Measurements from ENCODE around the gene SPAG8.

SPAG8 gene

DNA sequence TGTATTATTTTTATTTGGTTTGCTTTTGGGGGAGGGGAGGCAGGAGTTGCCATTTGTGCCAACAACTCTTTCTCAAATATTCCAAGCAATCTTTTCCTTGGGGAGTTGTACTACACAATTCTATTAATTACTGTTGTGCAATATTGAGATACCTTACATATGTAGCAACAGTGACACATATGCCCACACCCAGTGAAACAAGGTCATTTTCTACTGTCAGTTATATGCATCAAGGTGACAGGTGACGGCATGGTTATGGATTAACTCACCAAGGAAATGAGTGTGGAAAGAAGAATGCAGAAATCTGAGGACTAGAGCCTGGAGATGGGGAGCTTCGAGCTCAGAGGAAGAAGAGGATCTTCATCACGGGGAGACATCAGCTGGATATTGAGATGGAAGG is 40.1 kb downstream of the SPAG8 start:
- DNase-seq (ENCODE audit: low spot score) = no peak

- peak; percentile 79 for DNase-seq (ENCODE audit: low spot score)
Observed at GRCh38 chr9:35771534-35771933, 40.5 kb downstream of the SPAG8 start.

DNA sequence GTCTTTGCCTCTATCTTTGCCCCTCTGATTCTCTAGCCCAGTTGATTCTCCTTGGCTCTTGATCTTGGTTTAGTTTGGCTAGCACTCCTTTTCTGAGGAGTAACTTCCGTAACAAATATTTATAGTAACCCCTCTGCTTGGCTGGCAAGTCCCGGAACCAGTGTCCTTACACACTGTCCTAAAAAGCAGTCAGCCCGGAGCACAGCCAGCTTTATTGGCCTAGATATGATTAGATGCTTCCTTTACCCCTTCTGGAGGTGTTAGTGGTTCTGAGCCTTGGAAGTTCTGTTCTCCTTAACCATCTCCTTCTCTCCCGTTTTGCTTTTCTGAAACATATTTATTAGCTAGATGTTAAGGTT is 41.0 kb downstream of the SPAG8 start:
- no peak for DNase-seq (ENCODE audit: low spot score)

DNA sequence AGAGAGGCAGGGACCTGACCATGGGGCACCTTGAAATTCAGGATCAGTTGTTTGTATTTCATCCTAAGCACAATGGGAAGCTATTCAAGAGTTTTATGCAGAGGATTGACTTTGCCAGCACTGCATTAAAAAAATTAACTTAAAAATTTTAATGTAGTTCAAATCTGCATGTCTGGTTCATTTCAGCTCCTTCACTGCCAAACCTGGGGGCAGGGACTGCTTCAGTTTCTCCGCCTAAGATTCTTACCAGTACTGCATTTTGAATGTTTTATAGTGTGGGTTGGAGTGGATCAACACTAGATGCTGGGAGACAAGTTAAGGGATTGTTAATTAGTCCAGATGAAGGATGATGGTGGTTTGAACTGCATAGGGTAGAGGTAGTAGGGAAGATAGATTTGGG is 42.3 kb downstream of the SPAG8 start:
- DNase-seq (ENCODE audit: low spot score) = no peak

DNA sequence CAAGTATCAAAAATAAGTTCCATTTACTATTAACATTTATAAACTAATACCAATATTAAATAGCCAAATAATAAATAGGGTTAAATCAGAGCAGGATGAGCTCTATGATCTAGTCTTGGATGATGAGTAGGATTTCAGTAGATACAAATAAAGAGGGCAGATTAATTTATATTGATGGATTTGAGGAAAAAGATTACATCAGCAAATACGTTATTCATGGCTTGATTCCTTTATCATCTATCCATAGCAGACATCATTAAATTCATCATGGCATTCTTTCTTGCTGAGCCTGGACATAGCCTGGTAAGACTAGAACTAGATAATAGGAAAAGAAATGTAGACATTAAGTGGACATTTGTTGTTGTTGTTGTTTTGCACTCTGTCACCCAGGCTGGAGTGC is 44.6 kb downstream of the SPAG8 start:
- DNase-seq (ENCODE audit: low spot score) = no peak

GRCh38 chr9:35766997-35767396 is 45.1 kb downstream of the SPAG8 start:
- DNase-seq (ENCODE audit: low spot score) = no peak

GRCh38 chr9:35763803-35764202 is 48.3 kb downstream of the SPAG8 start:
- no peak for DNase-seq (ENCODE audit: low spot score)

DNA sequence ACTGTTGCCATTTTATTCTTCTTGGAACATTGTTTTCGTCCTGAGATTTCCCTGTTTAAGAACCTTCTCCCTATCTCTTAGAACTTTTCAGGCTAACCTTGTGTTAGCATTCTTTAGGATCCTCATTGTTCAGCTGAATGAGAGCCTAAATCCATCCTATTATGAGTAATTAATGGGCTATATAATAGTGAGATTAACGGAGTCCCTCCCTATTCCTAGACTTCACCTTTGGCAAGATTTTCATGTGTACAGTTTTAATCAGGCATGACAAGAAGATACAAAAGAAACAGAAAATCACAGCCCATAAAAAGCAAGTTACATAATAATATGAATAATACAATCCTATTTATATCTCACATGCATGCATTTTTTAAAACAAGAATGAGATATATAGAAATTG is 48.9 kb downstream of the SPAG8 start:
- no peak for DNase-seq (ENCODE audit: low spot score)

- DNase-seq (ENCODE audit: low spot score) = no peak
Observed at GRCh38 chr9:35760651-35761050, 51.4 kb downstream of the SPAG8 start.

DNA sequence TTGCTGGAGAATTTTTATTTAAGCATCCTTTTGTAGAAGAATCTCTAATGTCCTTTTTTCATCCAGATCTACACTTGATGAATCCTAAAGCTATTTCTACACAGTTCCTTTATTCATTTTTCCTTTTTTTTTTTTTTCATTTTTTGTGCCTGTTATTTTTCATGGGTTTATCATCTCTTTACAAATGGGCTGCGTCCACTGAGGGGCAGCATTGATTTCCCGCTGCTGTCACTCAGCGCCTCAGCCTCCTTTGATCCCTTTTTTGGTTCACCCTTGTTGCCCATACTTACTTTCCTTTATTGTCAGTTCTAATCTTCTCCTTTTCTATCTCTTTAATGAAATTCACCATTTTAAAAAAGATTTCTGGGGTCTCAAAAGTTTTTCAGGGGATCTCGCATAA is 52.3 kb downstream of the SPAG8 start:
- no peak for DNase-seq (ENCODE audit: low spot score)

Measured in COLO829 (cell line).